SK-N-SH (cell line): Measurements from ENCODE around the gene DEPDC5. TPM values are rescaled to one million over a fixed set of nuclear protein-coding genes. Genes with fewer than 3 reads are reported as not detected.

Source experiments
- CTCF ChIA-PET: fragments of 300-600, 350-600 bp; formaldehyde crosslinking; extraction: SDS; loops from one replicate; lab custom pipeline; 2021; lab: Yijun Ruan, JAX
- POLR2A ChIA-PET: fragments of 350-600 bp; sonication (Branson Sonifier 250); formaldehyde crosslinking; extraction: SDS; loops from one replicate; lab custom pipeline; 2020; ENCODE audit warnings: antibody characterized with exemption, inconsistent platforms; lab: Yijun Ruan, JAX
- DNase-seq: peaks from one replicate; pipeline ENCODE4 v3.0.0; 2012
- H2AFZ ChIP-seq: fragments of 200-600 bp; sonication (generic); 2 replicates; pipeline ENCODE4 v1.8.1; 2016; ENCODE audit warnings: antibody characterized with exemption, mild to moderate bottlenecking, low read depth
- H3F3A ChIP-seq: fragments of 200-600 bp; sonication (generic); replicated peaks from 2 replicates; pipeline ENCODE3; 2016; ENCODE audit warnings: antibody characterized with exemption, mild to moderate bottlenecking; ENCODE audit not compliant: insufficient read depth
- H3K27ac ChIP-seq, 2 experiments: fragments of 200-500 bp in 1 of 2; fragments of 200-600 bp in 1 of 2; sonication (Bioruptor generic) in 1 of 2; sonication (generic), shearing (Covaris generic) in 1 of 2; 2 replicates each; pipeline versions ENCODE4 v1.5.1 to v1.6.1; 2014 to 2016; ENCODE audit warnings: low read depth in 2 of 2, inconsistent platforms in 1 of 2, low read length in 1 of 2, mild to moderate bottlenecking in 1 of 2, mixed read lengths in 1 of 2
- H3K27me3 ChIP-seq: fragments of 200-600 bp; sonication (generic), shearing (Covaris generic); 2 replicates; pipeline ENCODE4 v1.6.1; 2016; ENCODE audit warnings: mixed run types; ENCODE audit not compliant: insufficient read depth
- H3K36me3 ChIP-seq, 2 experiments: fragments of 200-500 bp in 1 of 2; fragments of 200-600 bp in 1 of 2; sonication (Bioruptor generic) in 1 of 2; sonication (generic) in 1 of 2; replicated peaks in 1 of 2; 2 replicates each; pipeline versions ENCODE3 to v1.5.1; 2014 to 2016; ENCODE audit warnings: low read length in 1 of 2, mild to moderate bottlenecking in 1 of 2; ENCODE audit not compliant: insufficient read depth in 2 of 2, control insufficient read depth in 1 of 2
- H3K4me1 ChIP-seq, 2 experiments: fragments of 200-500 bp in 1 of 2; fragments of 200-600 bp in 1 of 2; sonication (Bioruptor generic) in 1 of 2; sonication (generic), shearing (Covaris generic) in 1 of 2; 2 replicates each; pipeline versions ENCODE4 v1.5.1 to v1.6.1; 2014 to 2016; ENCODE audit warnings: low read depth in 1 of 2, low read length in 1 of 2, mixed run types in 1 of 2; ENCODE audit not compliant: insufficient read depth in 2 of 2, control insufficient read depth in 1 of 2
- H3K4me2 ChIP-seq: fragments of 200-600 bp; sonication (generic), shearing (Covaris generic); 2 replicates; pipeline ENCODE4 v1.6.1; 2017; ENCODE audit warnings: mixed run types
- H3K4me3 ChIP-seq, 2 experiments: fragments of 200-500 bp in 1 of 2; fragments of 200-600 bp in 1 of 2; sonication (Bioruptor generic) in 1 of 2; sonication (generic), shearing (Covaris generic) in 1 of 2; 2 replicates each; pipeline versions ENCODE4 v1.5.1 to v1.8.1; 2014 to 2016; ENCODE audit warnings: low read depth in 2 of 2, inconsistent platforms in 1 of 2, low read length in 1 of 2, mild to moderate bottlenecking in 1 of 2, mixed read lengths in 1 of 2, moderate library complexity in 1 of 2
- H3K79me2 ChIP-seq: fragments of 200-600 bp; sonication (generic); 2 replicates; pipeline ENCODE4 v1.8.1; 2017; ENCODE audit warnings: mild to moderate bottlenecking; ENCODE audit not compliant: insufficient read depth
- H3K9ac ChIP-seq: fragments of 200-600 bp; sonication (generic); 2 replicates; pipeline ENCODE4 v1.6.1; 2017; ENCODE audit warnings: mixed run types
- H3K9me2 ChIP-seq: fragments of 200-600 bp; sonication (generic); 2 replicates; pipeline ENCODE4 v1.6.1; 2017; ENCODE audit warnings: mixed run types
- H3K9me3 ChIP-seq: fragments of 200-600 bp; sonication (generic); 2 replicates; pipeline ENCODE4 v1.6.1; 2017; ENCODE audit warnings: mixed run types, mild to moderate bottlenecking, moderate library complexity
- H4K20me1 ChIP-seq: fragments of 200-600 bp; sonication (generic); 2 replicates; pipeline ENCODE4 v1.6.1; 2017; ENCODE audit warnings: mild to moderate bottlenecking, mixed run types; ENCODE audit not compliant: insufficient read depth
- CHD2 ChIP-seq: fragments of 150-350 bp; IDR thresholded peaks from 2 replicates; pipeline ENCODE4 v1.6.1; 2018; ENCODE audit warnings: low read length; ENCODE audit not compliant: partially characterized antibody
- CTCF ChIP-seq: fragments of 200-600 bp; sonication (generic); IDR thresholded peaks from 2 replicates; pipeline ENCODE4 v1.6.1; 2017; ENCODE audit warnings: antibody characterized with exemption, mild to moderate bottlenecking, moderate library complexity
- EP300 ChIP-seq, 2 experiments: IDR thresholded peaks; 2 replicates each; pipeline versions ENCODE4 v1.4.0 to v1.6.1; 2012; ENCODE audit warnings: borderline replicate concordance in 1 of 2, low read depth in 1 of 2, low read length in 1 of 2
- FOXJ3 ChIP-seq: sonication (generic); formaldehyde crosslinking; IDR thresholded peaks from 2 replicates; pipeline ENCODE4 v1.5.1; 2020; ENCODE audit warnings: mild to moderate bottlenecking, missing genetic modification reagents
- FOXM1 ChIP-seq: IDR thresholded peaks from 2 replicates; pipeline ENCODE4 v1.4.0; 2012; ENCODE audit warnings: low read depth, mild to moderate bottlenecking
- GATA2 ChIP-seq: sonication (generic); formaldehyde crosslinking; IDR thresholded peaks from 2 replicates; pipeline ENCODE4 v1.5.0; 2020; ENCODE audit warnings: mild to moderate bottlenecking, missing genetic modification reagents
- MEF2A ChIP-seq: IDR thresholded peaks from 2 replicates; pipeline ENCODE4 v1.4.0; 2012; ENCODE audit warnings: low read depth, borderline replicate concordance
- NFIC ChIP-seq: IDR thresholded peaks from 2 replicates; pipeline ENCODE4 v1.4.0; 2012; ENCODE audit warnings: borderline replicate concordance
- NRF1 ChIP-seq: IDR thresholded peaks from 2 replicates; pipeline ENCODE4 v1.6.1; 2012; ENCODE audit warnings: low read depth, mild to moderate bottlenecking, low read length
- RCOR1 ChIP-seq: fragments of 150-350 bp; IDR thresholded peaks from 2 replicates; pipeline ENCODE4 v1.6.1; 2017; ENCODE audit warnings: antibody characterized with exemption, low read length
- RFX5 ChIP-seq: IDR thresholded peaks from 2 replicates; pipeline ENCODE4 v1.6.1; 2012; ENCODE audit warnings: mild to moderate bottlenecking, improper control_type of control experiment, low read length
- TCF12 ChIP-seq: IDR thresholded peaks from 2 replicates; pipeline ENCODE4 v1.4.0; 2012
- USF2 ChIP-seq: fragments of 150-350 bp; IDR thresholded peaks from 2 replicates; pipeline ENCODE4 v1.6.1; 2017; ENCODE audit warnings: antibody characterized with exemption, low read length, low read depth, borderline replicate concordance
- YY1 ChIP-seq: IDR thresholded peaks from 2 replicates; pipeline ENCODE4 v1.4.0; 2012; ENCODE audit warnings: low read depth, mild to moderate bottlenecking
- WGBS: methylation state at CpG from one replicate; pipeline ENCODE4 v1.1.6; 2017; ENCODE audit warnings: low lambda C conversion rate; 5-methylcytosine and 5-hydroxymethylcytosine counted together
- polyA plus RNA-seq, 3 experiments: library from polyadenylated mRNA; depleted of rRNA; stranded (reverse); fragments of >200 nt; gene quantifications; 2 replicates each; pipeline ENCODE4 v1.2.3, GENCODE V29; 2012
- TF ChIP-seq, protein P1 (sequence below): IDR thresholded peaks from 2 replicates; pipeline ENCODE4 v1.4.0; 2012; ENCODE audit warnings: low read depth, borderline replicate concordance
- TF ChIP-seq, protein P2 (sequence below): IDR thresholded peaks from 2 replicates; pipeline ENCODE4 v1.6.1; 2012; ENCODE audit warnings: mild to moderate bottlenecking, low read depth, low read length, moderate library complexity
- TF ChIP-seq, protein P3 (sequence below): IDR thresholded peaks from 2 replicates; pipeline ENCODE4 v1.4.0; 2012; ENCODE audit warnings: low read depth, borderline replicate concordance

DEPDC5 gene
- polyA plus RNA-seq, 1 of the 3 experiments (the other 2 are of a cell fraction), result 7.8 TPM

DNA sequence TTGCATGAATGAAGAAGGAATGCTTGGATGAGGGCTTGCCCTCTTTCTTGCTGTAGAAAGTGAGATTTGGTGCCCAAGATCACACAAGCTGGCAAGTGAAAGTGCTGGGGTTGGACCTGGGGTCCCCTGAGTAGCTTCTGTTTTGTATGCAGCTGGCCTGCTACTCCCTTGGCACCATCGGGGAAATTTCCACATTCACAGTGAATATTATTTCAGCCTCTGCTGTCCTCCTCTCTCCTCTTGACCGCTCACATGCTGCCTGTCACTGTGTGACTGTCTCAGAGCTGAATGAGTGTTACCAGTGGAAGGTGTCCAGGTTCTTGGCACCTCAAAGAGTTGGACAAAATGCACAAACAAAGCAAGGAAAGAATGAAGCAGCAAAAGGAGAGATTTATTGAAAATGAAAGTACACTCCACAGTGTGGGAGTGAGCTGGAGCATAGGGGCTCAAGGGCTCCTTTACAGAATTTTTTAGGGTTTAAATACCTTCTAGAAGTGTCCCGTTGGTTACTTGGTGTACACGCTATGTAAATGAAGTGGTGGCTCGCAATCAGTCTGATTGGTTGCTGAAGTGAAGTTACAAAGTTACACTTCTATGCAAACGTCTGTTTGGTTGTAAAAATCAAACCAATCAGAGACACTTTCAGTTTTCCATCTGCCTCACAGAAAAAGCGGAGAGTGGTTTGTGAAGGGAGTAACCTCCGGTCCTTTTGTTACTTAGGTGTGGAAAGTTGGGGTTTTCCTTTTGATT lies 87.4 kb downstream of the DEPDC5 start:
- CTCF ChIA-PET, result no interaction called here
- POLR2A ChIA-PET, result no interaction called here
- 90% methylated on average over 8 of the region's 8 CpGs for WGBS

GRCh38 chr22:31843526-31843925 lies 89.7 kb downstream of the DEPDC5 start:
- CTCF ChIA-PET, result interaction anchor here (1.2 kb wide), 1 partner anchor 178 kb away, joined by 3 read pairs; no protein-coding TSS in a partner anchor
- Histone ChIP-seq H3F3A (no peaks in the 10 kb centered on the region), H4K20me1 (no peaks in the 10 kb centered on the region), H3K27me3 (no peaks in the 10 kb centered on the region), H3K36me3 (peaks cover 27 to 42% of the 10 kb centered on the region in 2 experiments), H3K9ac (no peak overlapping the region), H2AFZ (no peak overlapping the region), H3K79me2 (no peaks in the 10 kb centered on the region), H3K4me2 (no peak overlapping the region), H3K4me3 (no peak overlapping the region), H3K9me3 (no peaks in the 10 kb centered on the region), H3K9me2 (no peaks in the 10 kb centered on the region), H3K4me1 (no peaks in the 10 kb centered on the region), H3K27ac (no peak overlapping the region)
- POLR2A ChIA-PET, result no interaction called here
- no peak for DNase-seq
- whole genome bisulfite sequencing, result 90% methylated on average over 4 of the region's 4 CpGs
- TF ChIP-seq NRF1 (no peak), FOXM1 (no peak), YY1 (no peak), NFIC (no peak), RFX5 (no peak), TCF12 (no peak), FOXJ3 (CRISPR knock-in tag) (no peak), CHD2 (no peak), MEF2A (no peak), CTCF (no peak), RCOR1 (no peak), GATA2 (CRISPR knock-in tag) (no peak)
- TF ChIP-seq, protein P1, sequence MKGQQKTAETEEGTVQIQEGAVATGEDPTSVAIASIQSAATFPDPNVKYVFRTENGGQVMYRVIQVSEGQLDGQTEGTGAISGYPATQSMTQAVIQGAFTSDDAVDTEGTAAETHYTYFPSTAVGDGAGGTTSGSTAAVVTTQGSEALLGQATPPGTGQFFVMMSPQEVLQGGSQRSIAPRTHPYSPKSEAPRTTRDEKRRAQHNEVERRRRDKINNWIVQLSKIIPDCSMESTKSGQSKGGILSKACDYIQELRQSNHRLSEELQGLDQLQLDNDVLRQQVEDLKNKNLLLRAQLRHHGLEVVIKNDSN, result no peak
- TF ChIP-seq, protein P2, sequence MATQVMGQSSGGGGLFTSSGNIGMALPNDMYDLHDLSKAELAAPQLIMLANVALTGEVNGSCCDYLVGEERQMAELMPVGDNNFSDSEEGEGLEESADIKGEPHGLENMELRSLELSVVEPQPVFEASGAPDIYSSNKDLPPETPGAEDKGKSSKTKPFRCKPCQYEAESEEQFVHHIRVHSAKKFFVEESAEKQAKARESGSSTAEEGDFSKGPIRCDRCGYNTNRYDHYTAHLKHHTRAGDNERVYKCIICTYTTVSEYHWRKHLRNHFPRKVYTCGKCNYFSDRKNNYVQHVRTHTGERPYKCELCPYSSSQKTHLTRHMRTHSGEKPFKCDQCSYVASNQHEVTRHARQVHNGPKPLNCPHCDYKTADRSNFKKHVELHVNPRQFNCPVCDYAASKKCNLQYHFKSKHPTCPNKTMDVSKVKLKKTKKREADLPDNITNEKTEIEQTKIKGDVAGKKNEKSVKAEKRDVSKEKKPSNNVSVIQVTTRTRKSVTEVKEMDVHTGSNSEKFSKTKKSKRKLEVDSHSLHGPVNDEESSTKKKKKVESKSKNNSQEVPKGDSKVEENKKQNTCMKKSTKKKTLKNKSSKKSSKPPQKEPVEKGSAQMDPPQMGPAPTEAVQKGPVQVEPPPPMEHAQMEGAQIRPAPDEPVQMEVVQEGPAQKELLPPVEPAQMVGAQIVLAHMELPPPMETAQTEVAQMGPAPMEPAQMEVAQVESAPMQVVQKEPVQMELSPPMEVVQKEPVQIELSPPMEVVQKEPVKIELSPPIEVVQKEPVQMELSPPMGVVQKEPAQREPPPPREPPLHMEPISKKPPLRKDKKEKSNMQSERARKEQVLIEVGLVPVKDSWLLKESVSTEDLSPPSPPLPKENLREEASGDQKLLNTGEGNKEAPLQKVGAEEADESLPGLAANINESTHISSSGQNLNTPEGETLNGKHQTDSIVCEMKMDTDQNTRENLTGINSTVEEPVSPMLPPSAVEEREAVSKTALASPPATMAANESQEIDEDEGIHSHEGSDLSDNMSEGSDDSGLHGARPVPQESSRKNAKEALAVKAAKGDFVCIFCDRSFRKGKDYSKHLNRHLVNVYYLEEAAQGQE, result no peak
- TF ChIP-seq, protein P3, sequence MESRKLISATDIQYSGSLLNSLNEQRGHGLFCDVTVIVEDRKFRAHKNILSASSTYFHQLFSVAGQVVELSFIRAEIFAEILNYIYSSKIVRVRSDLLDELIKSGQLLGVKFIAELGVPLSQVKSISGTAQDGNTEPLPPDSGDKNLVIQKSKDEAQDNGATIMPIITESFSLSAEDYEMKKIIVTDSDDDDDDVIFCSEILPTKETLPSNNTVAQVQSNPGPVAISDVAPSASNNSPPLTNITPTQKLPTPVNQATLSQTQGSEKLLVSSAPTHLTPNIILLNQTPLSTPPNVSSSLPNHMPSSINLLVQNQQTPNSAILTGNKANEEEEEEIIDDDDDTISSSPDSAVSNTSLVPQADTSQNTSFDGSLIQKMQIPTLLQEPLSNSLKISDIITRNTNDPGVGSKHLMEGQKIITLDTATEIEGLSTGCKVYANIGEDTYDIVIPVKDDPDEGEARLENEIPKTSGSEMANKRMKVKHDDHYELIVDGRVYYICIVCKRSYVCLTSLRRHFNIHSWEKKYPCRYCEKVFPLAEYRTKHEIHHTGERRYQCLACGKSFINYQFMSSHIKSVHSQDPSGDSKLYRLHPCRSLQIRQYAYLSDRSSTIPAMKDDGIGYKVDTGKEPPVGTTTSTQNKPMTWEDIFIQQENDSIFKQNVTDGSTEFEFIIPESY, result no peak

More for the DNA sequence above, 87.4 kb downstream of the DEPDC5 start:
- Histone ChIP-seq H3K4me3 (no peak overlapping the region), H3K79me2 (no peaks in the 10 kb centered on the region), H4K20me1 (no peaks in the 10 kb centered on the region), H3F3A (no peaks in the 10 kb centered on the region), H3K27me3 (no peaks in the 10 kb centered on the region), H3K9ac (no peak overlapping the region), H3K4me1 (no peaks in the 10 kb centered on the region), H3K9me2 (no peaks in the 10 kb centered on the region), H3K9me3 (no peaks in the 10 kb centered on the region), H3K4me2 (no peak overlapping the region), H2AFZ (no peak overlapping the region), H3K27ac (no peak overlapping the region), H3K36me3 (peaks cover 28 to 31% of the 10 kb centered on the region in 2 experiments)
- DNase-seq, result no peak
- TF ChIP-seq EP300 (IDR thresholded peaks at IDR 0.05; ENCODE audit: borderline replicate concordance in 1 of 2, low read depth in 1 of 2, low read length in 1 of 2), result no peak
- no peak for TF ChIP-seq CHD2
- TF ChIP-seq FOXJ3 (CRISPR knock-in tag), result no peak
- TF ChIP-seq USF2, result no peak
